Fibroblast of villous mesenchyme (primary cell): ENCODE measurements around the gene THOC7. TPM values are rescaled to one million over a fixed set of nuclear protein-coding genes. Genes with fewer than 3 reads are reported as not detected.
A peak's percentile ranks its signal among the peaks of the same experiment; 100 is the strongest.

Experiments used
- DNase-seq: peaks from one replicate; pipeline ENCODE4 v3.0.0-alpha.2; 2010; ENCODE audit warnings: low read depth
- H3K4me3 ChIP-seq: 2 replicates; pipeline ENCODE4 v1.5.1; 2011; ENCODE audit warnings: low read depth, mild to moderate bottlenecking, low read length
- total RNA-seq: library from RNA; depleted of rRNA; stranded (reverse); fragments of >200 nt; gene quantifications from 2 replicates; pipeline ENCODE4 v1.2.3, GENCODE V29; 2012
- TF ChIP-seq, protein P1 (sequence below): IDR thresholded peaks from 2 replicates; pipeline ENCODE4 v1.5.1; 2012; ENCODE audit warnings: low read depth, mild to moderate bottlenecking, low read length; ENCODE audit not compliant: insufficient read depth

Gene THOC7
- total RNA-seq, 1 donor = 47.9 TPM

DNA sequence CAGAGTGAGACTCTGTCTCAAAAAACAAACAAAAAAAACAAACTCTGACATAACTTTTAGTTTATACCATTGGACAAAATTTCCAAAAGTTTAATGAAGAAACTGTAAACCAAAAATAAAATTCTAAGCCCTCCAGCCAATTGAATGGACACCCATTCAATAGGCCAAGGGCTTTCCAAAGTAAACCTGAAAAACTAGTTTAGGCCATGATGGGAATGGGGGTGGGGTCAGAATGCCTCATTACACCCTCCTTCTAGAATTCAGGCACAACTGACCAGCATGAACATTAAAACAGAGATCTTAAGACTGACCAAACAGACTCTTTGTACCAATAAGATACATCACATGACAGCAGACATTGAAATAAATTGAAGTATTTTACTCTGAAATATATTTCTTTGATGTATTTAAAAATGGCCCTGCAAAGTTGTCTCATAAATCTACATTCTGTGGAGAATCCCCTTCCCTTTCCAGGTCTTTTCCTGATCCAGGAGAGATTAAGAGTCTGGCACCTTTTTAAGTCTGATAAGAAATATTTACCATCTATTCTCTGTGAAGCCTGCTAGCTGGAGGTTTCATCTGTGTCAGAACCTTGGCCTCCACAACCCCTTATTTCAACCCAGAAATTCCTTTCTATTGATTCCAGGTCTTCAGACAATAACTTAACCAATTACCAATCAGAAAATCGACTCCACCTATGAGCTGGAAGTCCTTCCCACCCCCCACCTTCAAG is 15.7 kb downstream of the THOC7 start:
- no peak overlapping the region for H3K4me3 ChIP-seq
- no peak for DNase-seq
- TF ChIP-seq, protein P1, sequence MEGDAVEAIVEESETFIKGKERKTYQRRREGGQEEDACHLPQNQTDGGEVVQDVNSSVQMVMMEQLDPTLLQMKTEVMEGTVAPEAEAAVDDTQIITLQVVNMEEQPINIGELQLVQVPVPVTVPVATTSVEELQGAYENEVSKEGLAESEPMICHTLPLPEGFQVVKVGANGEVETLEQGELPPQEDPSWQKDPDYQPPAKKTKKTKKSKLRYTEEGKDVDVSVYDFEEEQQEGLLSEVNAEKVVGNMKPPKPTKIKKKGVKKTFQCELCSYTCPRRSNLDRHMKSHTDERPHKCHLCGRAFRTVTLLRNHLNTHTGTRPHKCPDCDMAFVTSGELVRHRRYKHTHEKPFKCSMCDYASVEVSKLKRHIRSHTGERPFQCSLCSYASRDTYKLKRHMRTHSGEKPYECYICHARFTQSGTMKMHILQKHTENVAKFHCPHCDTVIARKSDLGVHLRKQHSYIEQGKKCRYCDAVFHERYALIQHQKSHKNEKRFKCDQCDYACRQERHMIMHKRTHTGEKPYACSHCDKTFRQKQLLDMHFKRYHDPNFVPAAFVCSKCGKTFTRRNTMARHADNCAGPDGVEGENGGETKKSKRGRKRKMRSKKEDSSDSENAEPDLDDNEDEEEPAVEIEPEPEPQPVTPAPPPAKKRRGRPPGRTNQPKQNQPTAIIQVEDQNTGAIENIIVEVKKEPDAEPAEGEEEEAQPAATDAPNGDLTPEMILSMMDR = no peak

DNA sequence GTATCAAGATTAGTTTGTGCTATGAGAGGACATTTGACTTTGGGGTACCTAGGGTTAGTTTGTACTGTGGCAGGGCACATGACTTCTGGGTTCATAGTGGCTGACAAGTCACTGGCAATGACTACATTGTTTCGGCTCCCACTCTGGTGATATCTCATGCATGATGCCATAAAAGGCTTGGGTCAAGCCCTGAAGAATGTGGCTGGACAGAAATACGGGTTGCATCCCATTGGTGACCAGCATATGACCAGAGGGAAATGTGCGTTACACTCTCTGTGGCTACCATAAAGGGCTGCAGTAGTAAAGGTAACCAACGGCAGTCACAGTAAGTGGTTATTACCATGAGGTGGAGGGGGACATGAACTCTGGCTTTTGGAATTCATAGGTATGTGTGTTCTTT is 18.4 kb downstream of the THOC7 start:
- H3K4me3 ChIP-seq = no peak overlapping the region
- TF ChIP-seq, protein P1 = no peak
- DNase-seq = no peak

DNA sequence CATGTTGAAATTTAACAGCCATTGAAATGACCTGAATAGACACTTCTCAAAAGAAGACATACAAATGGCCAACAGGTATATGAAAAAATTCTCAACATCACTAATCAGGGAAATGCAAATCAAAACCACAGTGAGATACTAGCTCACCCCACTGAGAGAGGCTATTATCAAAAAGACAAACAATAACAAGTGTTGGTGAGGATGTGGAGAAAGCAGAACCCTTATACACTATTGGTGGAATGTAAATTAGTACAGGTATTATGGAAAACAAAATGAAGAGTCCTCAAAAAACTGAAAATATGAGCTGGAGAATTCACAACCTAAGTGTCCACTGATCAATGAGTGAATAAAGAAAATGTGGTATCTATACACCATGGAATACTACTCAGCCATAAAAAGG is 21.5 kb downstream of the THOC7 start:
- H3K4me3 ChIP-seq = no peak overlapping the region
- TF ChIP-seq, protein P1 = no peak
- no peak for DNase-seq

DNA sequence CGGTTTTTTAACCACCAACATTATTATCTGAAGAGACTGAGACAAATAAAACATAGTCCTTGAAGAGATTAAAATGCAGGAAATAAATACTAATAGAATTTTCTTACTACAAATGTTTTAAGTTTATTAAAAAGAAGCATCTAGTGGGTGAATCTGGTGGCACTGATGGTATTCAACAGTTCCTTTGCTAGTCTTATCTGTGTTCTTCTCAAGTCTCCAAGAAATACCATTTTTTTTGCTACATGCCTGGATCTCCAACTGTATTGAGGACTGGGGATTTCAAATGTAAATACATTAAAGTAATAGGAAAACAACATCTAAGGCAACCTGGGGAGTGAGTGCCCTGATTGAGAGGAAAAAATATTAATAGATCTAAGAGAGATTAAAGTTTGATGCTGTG is 21.9 kb downstream of the THOC7 start:
- TF ChIP-seq, protein P1 = no peak
- DNase-seq = no peak

DNA sequence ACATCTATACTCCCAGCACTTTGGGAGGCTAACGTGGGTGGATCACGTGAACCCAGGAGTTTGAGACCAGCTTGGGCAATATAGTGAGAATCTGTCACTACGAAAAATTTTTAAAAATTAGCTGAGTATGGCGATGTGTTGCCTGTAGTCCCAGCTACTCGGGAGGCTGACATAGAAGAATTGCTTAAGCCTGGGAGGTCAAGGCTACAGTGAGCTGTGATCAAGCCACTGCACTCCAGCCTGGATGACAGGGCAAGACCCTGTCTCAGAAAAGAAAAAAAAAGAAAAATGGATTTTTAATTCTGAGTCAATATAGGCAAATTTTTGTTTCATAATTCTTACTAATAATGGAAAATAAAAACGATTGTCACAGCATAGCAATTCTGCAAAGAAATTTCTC is 31.2 kb downstream of the THOC7 start:
- DNase-seq = no peak
- TF ChIP-seq, protein P1 = no peak
- no peak overlapping the region for H3K4me3 ChIP-seq

More for the DNA sequence above, 21.9 kb downstream of the THOC7 start:
- no peak overlapping the region for H3K4me3 ChIP-seq

DNA sequence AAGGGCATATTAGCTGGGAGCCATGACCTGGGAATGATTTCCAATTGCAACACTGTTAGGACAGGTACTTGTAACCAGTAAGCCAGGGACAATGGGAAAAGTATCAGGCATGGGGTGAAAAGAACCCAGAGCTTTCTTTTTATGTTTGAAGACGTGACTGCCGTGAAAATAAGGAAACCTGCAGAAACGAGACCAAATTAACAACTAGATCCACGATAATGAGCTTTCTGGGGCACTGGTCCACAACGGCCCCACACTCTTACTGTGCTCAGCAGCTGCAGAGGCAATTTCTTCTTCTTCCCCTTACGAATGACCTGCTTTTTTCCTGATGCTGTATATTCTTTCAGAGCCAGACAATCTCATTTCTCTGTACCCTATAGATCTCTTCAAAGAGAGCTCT is 33.1 kb downstream of the THOC7 start:
- TF ChIP-seq, protein P1 = no peak
- no peak overlapping the region for H3K4me3 ChIP-seq
- no peak for DNase-seq

DNA sequence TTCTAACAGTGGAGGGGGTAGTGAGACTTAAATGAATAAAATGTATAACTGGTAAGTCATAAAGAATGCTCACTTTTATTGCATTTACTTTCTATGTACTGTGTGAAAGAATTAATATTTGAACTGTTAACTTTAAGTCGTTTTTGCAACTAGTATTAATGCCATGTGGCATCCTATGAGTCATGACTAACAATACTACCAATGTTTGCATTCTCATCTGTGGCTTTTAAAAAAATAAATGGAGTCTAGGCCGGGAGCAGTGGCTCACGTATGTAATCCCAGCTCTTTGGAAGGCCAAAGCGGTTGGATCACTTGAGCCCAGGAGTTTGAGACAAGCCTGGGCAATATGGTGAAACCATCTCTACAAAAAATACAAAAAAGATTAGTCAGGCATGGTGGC is 39.3 kb downstream of the THOC7 start:
- DNase-seq = peak; percentile 29
- TF ChIP-seq, protein P1 = no peak
- no peak overlapping the region for H3K4me3 ChIP-seq
